Transverse colon (tissue), 4 donors: ENCODE results near the gene PCDHGA2.

Experiments used
- EP300 ChIP-seq: sonication (generic); formaldehyde crosslinking; IDR thresholded peaks from one replicate; pipeline ENCODE4 v1.6.1; 2017; ENCODE audit warnings: antibody characterized with exemption, low read depth
- POLR2A ChIP-seq: fragments of 450-650 bp; IDR thresholded peaks from one replicate; pipeline ENCODE4 v1.6.1; 2016; ENCODE audit warnings: antibody characterized with exemption, mild to moderate bottlenecking, moderate library complexity
- POLR2AphosphoS5 ChIP-seq, 3 donors: sonication (generic); formaldehyde crosslinking; IDR thresholded peaks; one replicate each; pipeline ENCODE4 v1.6.1; 2016; ENCODE audit warnings: antibody characterized with exemption in 3 of 3
- TF ChIP-seq, protein P1 (sequence below), 5 experiments: fragments of 200-600 bp in 3 of 5; fragments of 450-650 bp in 2 of 5; sonication (generic) in 3 of 5; IDR thresholded peaks; 1 replicate in 2 of 5; 2 replicates in 3 of 5; pipeline ENCODE4 v1.5.1; 2016 to 2017; ENCODE audit warnings: antibody characterized with exemption in 5 of 5, inconsistent platforms in 3 of 5, mild to moderate bottlenecking in 2 of 5, moderate library complexity in 1 of 5

DNA sequence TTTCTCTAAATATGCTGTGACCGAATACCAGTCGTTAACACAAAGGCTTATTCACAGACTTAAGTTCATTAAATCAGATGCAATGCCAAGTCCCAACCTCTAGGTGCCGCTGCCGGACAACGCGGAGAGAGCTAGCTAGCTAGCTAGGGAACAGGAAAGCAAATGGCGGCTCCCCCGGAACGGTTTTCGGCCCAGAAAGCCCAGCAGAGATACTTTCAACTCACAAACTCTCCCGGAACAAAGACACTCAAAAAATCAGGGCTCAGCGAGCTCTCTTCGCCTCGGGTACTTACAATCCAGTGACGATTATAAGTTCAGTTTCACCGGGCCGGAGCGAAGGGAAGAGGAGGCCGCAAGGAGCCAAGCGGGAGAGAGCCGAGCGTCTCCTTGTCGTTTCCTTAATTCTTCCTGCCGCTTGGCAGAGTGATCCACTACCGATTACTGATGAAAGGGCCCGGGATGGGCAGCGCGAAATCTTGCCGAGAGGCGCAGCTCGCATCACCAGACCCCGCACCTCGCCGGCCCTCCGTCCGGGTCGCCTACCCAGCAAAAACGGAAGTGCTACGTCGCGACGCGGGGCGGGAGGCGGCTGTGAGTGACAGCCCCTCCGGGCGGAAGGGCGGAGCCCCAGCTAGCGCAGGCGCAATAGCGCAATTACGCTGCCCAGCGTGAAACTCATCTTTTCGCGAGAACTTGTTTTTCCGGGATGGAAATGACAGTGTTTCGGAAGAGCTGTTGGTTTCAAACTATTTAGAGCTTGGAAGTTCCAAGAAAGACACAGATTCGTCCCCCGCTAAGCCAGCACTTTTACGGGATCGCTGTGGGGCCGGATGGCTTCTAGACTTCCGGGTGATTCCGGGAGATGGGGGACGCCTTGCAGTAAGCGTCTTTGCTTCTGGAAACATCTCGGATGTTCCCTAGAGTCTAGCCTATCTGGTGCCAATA lies 18.1 kb upstream of the PCDHGA2 start, which contains the start of gene TAF7:
- peak; percentile 91 to 98 (median 96) for TF ChIP-seq POLR2AphosphoS5 (IDR thresholded peaks at IDR 0.05)
- TF ChIP-seq, protein P1, sequence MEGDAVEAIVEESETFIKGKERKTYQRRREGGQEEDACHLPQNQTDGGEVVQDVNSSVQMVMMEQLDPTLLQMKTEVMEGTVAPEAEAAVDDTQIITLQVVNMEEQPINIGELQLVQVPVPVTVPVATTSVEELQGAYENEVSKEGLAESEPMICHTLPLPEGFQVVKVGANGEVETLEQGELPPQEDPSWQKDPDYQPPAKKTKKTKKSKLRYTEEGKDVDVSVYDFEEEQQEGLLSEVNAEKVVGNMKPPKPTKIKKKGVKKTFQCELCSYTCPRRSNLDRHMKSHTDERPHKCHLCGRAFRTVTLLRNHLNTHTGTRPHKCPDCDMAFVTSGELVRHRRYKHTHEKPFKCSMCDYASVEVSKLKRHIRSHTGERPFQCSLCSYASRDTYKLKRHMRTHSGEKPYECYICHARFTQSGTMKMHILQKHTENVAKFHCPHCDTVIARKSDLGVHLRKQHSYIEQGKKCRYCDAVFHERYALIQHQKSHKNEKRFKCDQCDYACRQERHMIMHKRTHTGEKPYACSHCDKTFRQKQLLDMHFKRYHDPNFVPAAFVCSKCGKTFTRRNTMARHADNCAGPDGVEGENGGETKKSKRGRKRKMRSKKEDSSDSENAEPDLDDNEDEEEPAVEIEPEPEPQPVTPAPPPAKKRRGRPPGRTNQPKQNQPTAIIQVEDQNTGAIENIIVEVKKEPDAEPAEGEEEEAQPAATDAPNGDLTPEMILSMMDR (IDR thresholded peaks at IDR 0.05) = peak; percentile 79 to 86 (median 85)
- peak; percentile 95 for TF ChIP-seq POLR2A
- no peak for TF ChIP-seq EP300
